Neuronal stem cell (in vitro differentiated cells): ENCODE data around the gene FRMD1.

Source experiments
- DNase-seq: peaks from one replicate; pipeline ENCODE4 v3.0.0-alpha.2; 2013; ENCODE audit warnings: low spot score
- H2AFZ ChIP-seq: one replicate; pipeline ENCODE4 v1.6.1; 2013; ENCODE audit warnings: mild to moderate bottlenecking, low read length, inconsistent platforms
- H2AK5ac ChIP-seq: 2 replicates; pipeline ENCODE4 v1.6.1; 2013; ENCODE audit warnings: low read depth, mild to moderate bottlenecking, inconsistent platforms, low read length, moderate library complexity, mixed read lengths
- H2BK120ac ChIP-seq: 2 replicates; pipeline ENCODE4 v1.6.1; 2013; ENCODE audit warnings: low read depth, mild to moderate bottlenecking, inconsistent platforms, low read length, moderate library complexity, mixed read lengths
- H2BK12ac ChIP-seq: one replicate; pipeline ENCODE4 v1.6.1; 2013; ENCODE audit warnings: low read length, inconsistent platforms
- H2BK15ac ChIP-seq: 2 replicates; pipeline ENCODE4 v1.6.1; 2013; ENCODE audit warnings: mild to moderate bottlenecking, low read length, inconsistent platforms, mixed read lengths
- H2BK5ac ChIP-seq: one replicate; pipeline ENCODE4 v1.6.1; 2013; ENCODE audit warnings: inconsistent platforms, mild to moderate bottlenecking, low read length, moderate library complexity
- H3K14ac ChIP-seq: one replicate; pipeline ENCODE4 v1.6.1; 2013; ENCODE audit warnings: low read length, inconsistent platforms
- H3K18ac ChIP-seq: 2 replicates; pipeline ENCODE4 v1.6.1; 2013; ENCODE audit warnings: low read length, inconsistent platforms
- H3K23ac ChIP-seq: 2 replicates; pipeline ENCODE4 v1.6.1; 2013; ENCODE audit warnings: low read depth, mild to moderate bottlenecking, mixed read lengths, low read length, inconsistent platforms; ENCODE audit not compliant: poor library complexity
- H3K27ac ChIP-seq: replicated peaks from 3 replicates; pipeline ENCODE4 v1.5.1; 2013; ENCODE audit warnings: low read length, inconsistent platforms
- H3K27me3 ChIP-seq, 3 experiments: 2 replicates each; pipeline ENCODE4 v1.6.1; 2013; ENCODE audit warnings: low read length in 3 of 3, mild to moderate bottlenecking in 2 of 3, inconsistent platforms in 1 of 3, low read depth in 1 of 3, mixed read lengths in 1 of 3, moderate library complexity in 1 of 3; ENCODE audit not compliant: control insufficient read depth in 3 of 3, insufficient read depth in 3 of 3
- H3K36me3 ChIP-seq, 2 donors: replicated peaks in 1 of 2; 2 replicates each; pipeline ENCODE4 v1.6.1; 2013; ENCODE audit warnings: low read length in 2 of 2; ENCODE audit not compliant: control insufficient read depth in 2 of 2, insufficient read depth in 2 of 2
- H3K4ac ChIP-seq: 2 replicates; pipeline ENCODE4 v1.6.1; 2013; ENCODE audit warnings: inconsistent platforms, mild to moderate bottlenecking, low read length, moderate library complexity
- H3K4me1 ChIP-seq, 2 donors: 1 replicate in 1 of 2; 2 replicates in 1 of 2; pipeline ENCODE4 v1.6.1; 2013; ENCODE audit warnings: low read length in 2 of 2, low read depth in 1 of 2; ENCODE audit not compliant: control insufficient read depth in 2 of 2, insufficient read depth in 1 of 2
- H3K4me2 ChIP-seq: one replicate; pipeline ENCODE4 v1.6.1; 2013; ENCODE audit warnings: mild to moderate bottlenecking, low read length, inconsistent platforms; ENCODE audit not compliant: insufficient read depth, poor library complexity, severe bottlenecking
- H3K4me3 ChIP-seq, 2 donors: 2 replicates each; pipeline ENCODE4 v1.5.1; 2013; ENCODE audit warnings: low read length in 2 of 2, mild to moderate bottlenecking in 2 of 2, inconsistent platforms in 1 of 2, moderate library complexity in 1 of 2
- H3K79me1 ChIP-seq: one replicate; pipeline ENCODE4 v1.6.1; 2013; ENCODE audit warnings: low read depth, mild to moderate bottlenecking, inconsistent platforms, low read length, moderate library complexity
- H3K9ac ChIP-seq: one replicate; pipeline ENCODE4 v1.6.1; 2013; ENCODE audit warnings: mild to moderate bottlenecking, low read depth, low read length, inconsistent platforms; ENCODE audit not compliant: poor library complexity
- H3K9me3 ChIP-seq, 2 donors: replicated peaks in 1 of 2; 2 replicates each; pipeline versions ENCODE3 to v1.6.1; 2013; ENCODE audit warnings: low read length in 2 of 2, mild to moderate bottlenecking in 2 of 2, inconsistent platforms in 1 of 2, low read depth in 1 of 2, mixed read lengths in 1 of 2, moderate library complexity in 1 of 2; ENCODE audit not compliant: control insufficient read depth in 2 of 2, insufficient read depth in 1 of 2
- H4K8ac ChIP-seq: one replicate; pipeline ENCODE4 v1.6.1; 2013; ENCODE audit warnings: low read depth, mild to moderate bottlenecking, inconsistent platforms, low read length, moderate library complexity
- H4K91ac ChIP-seq: one replicate; pipeline ENCODE4 v1.6.1; 2013; ENCODE audit warnings: low read length, low read depth, mild to moderate bottlenecking, inconsistent platforms; ENCODE audit not compliant: poor library complexity
- WGBS, 2 donors: extraction: QIAGEN DNeasy Blood & Tissue Kit; methylation state at CpG; one replicate each; pipeline ENCODE4 v1.1.7; 2013; ENCODE audit warnings: missing lambda C conversion rate in 2 of 2, mixed read lengths in 1 of 2; ENCODE audit not compliant: insufficient read length in 2 of 2, insufficient replicate concordance in 1 of 2; ENCODE audit errors: extremely low coverage in 2 of 2; 5-methylcytosine and 5-hydroxymethylcytosine counted together

Gene FRMD1

GRCh38 chr6:168035661-168036545, 43.1 kb downstream of the FRMD1 start:
- Histone ChIP-seq H3K27me3 (no peaks in the 10 kb centered on the region), H2AFZ (peak overlapping the region; percentile 46), H2BK120ac (no peak overlapping the region), H2AK5ac (no peak overlapping the region), H3K14ac (peak overlapping the region; percentile 43), H3K79me1 (no peaks in the 10 kb centered on the region), H3K9ac (no peak overlapping the region), H2BK15ac (no peak overlapping the region), H3K4me2 (no peak overlapping the region), H3K36me3 (peaks cover 0 to 2% of the 10 kb centered on the region in 2 donors), H3K9me3 (peaks cover 21 to 33% of the 10 kb centered on the region in 2 donors), H3K23ac (no peak overlapping the region), H3K18ac (no peak overlapping the region), H4K91ac (no peak overlapping the region), H3K4me1 (peaks cover under 1 to 15% of the 10 kb centered on the region in 2 donors), H4K8ac (no peak overlapping the region), H2BK5ac (no peak overlapping the region), H3K4me3 (no peak overlapping the region), H2BK12ac (no peak overlapping the region), H3K4ac (no peak overlapping the region), H3K27ac (peak overlapping the region; percentile 11)
- no peak for DNase-seq
- no CpG with 5 or more reads among the region's 29 CpGs for WGBS, 2 donors

- no peak for DNase-seq
- H3K27ac ChIP-seq, result no peak overlapping the region
- H3K18ac ChIP-seq, result peak overlapping the region; percentile 79
- H2AFZ ChIP-seq, result peak overlapping the region; percentile 46
- no peak overlapping the region for H2AK5ac ChIP-seq
- peak overlapping the region in 1 of 2 donors; percentile 56 for H3K4me3 ChIP-seq
- peaks cover 0 to 2% of the 10 kb centered on the region in 2 donors for H3K36me3 ChIP-seq
- peaks cover 20 to 30% of the 10 kb centered on the region in 2 donors for H3K9me3 ChIP-seq
- WGBS, 2 donors, result no CpG with 5 or more reads among the region's 45 CpGs
- no peak overlapping the region for H3K23ac ChIP-seq
- no peak overlapping the region for H4K91ac ChIP-seq
- H4K8ac ChIP-seq, result peak overlapping the region; percentile 56
- no peak overlapping the region for H2BK15ac ChIP-seq
- H2BK12ac ChIP-seq, result no peak overlapping the region
- H2BK120ac ChIP-seq, result no peak overlapping the region
- peaks cover 4 to 15% of the 10 kb centered on the region in 2 donors for H3K4me1 ChIP-seq
- H3K27me3 ChIP-seq, result no peaks in the 10 kb centered on the region
- H3K79me1 ChIP-seq, result no peaks in the 10 kb centered on the region
- peak overlapping the region; percentile 47 for H3K14ac ChIP-seq
- no peak overlapping the region for H3K9ac ChIP-seq
- H3K4me2 ChIP-seq, result no peak overlapping the region
- H2BK5ac ChIP-seq, result no peak overlapping the region
- H3K4ac ChIP-seq, result no peak overlapping the region
These were observed 43.8 kb downstream of the FRMD1 start for GRCh38 chr6:168035098-168035660.

GRCh38 chr6:168034537-168034936, 44.5 kb downstream of the FRMD1 start:
- H3K4me2 ChIP-seq, result no peak overlapping the region
- H4K91ac ChIP-seq, result no peak overlapping the region
- no peak overlapping the region for H3K18ac ChIP-seq
- H3K23ac ChIP-seq, result no peak overlapping the region
- no peak overlapping the region for H2AK5ac ChIP-seq
- no peak overlapping the region for H3K4ac ChIP-seq
- H2BK120ac ChIP-seq, result no peak overlapping the region
- H3K79me1 ChIP-seq, result no peaks in the 10 kb centered on the region
- H3K4me3 ChIP-seq, result no peak overlapping the region
- peaks cover 0 to 2% of the 10 kb centered on the region in 2 donors for H3K36me3 ChIP-seq
- H4K8ac ChIP-seq, result no peak overlapping the region
- no peak for DNase-seq
- no peak overlapping the region for H2BK15ac ChIP-seq
- no peak overlapping the region for H2AFZ ChIP-seq
- H3K27me3 ChIP-seq, result no peaks in the 10 kb centered on the region
- no CpG with 5 or more reads among the region's 18 CpGs for WGBS, 2 donors
- H3K9me3 ChIP-seq, result peaks cover 16 to 24% of the 10 kb centered on the region in 2 donors
- H3K4me1 ChIP-seq, result peaks cover 4 to 15% of the 10 kb centered on the region in 2 donors
- H3K14ac ChIP-seq, result no peak overlapping the region
- H2BK12ac ChIP-seq, result no peak overlapping the region
- H3K27ac ChIP-seq, result no peak overlapping the region
- H3K9ac ChIP-seq, result no peak overlapping the region
- H2BK5ac ChIP-seq, result no peak overlapping the region

GRCh38 chr6:168033791-168034190, 45.2 kb downstream of the FRMD1 start:
- H3K4ac ChIP-seq, result no peak overlapping the region

More at GRCh38 chr6:168033791-168034190, 45.2 kb downstream of the FRMD1 start:
- H3K27ac ChIP-seq, result no peak overlapping the region
- WGBS, 2 donors, result no CpG with 5 or more reads among the region's 12 CpGs
- no peak overlapping the region for H2AK5ac ChIP-seq
- H3K4me1 ChIP-seq, result peaks cover 4 to 15% of the 10 kb centered on the region in 2 donors
- H3K4me2 ChIP-seq, result no peak overlapping the region
- H2BK15ac ChIP-seq, result no peak overlapping the region
- no peak overlapping the region for H2BK12ac ChIP-seq
- H2BK5ac ChIP-seq, result no peak overlapping the region
- peaks cover 13 to 18% of the 10 kb centered on the region in 2 donors for H3K9me3 ChIP-seq
- H3K9ac ChIP-seq, result no peak overlapping the region
- H3K79me1 ChIP-seq, result no peaks in the 10 kb centered on the region
- no peak overlapping the region for H3K23ac ChIP-seq
- H2AFZ ChIP-seq, result no peak overlapping the region
- H2BK120ac ChIP-seq, result no peak overlapping the region
- no peaks in the 10 kb centered on the region for H3K27me3 ChIP-seq
- H3K4me3 ChIP-seq, result no peak overlapping the region
- no peak overlapping the region for H4K91ac ChIP-seq
- no peak overlapping the region for H4K8ac ChIP-seq
- H3K14ac ChIP-seq, result no peak overlapping the region
- no peak overlapping the region for H3K18ac ChIP-seq
- H3K36me3 ChIP-seq, result peaks cover 0 to 2% of the 10 kb centered on the region in 2 donors
- DNase-seq, result no peak
